NT2/D1 (cell line): ENCODE measurements around the gene TRIM67.

Experiments
- YY1 ChIP-seq: IDR thresholded peaks from 2 replicates; pipeline ENCODE4 v1.6.1; 2011; ENCODE audit not compliant: insufficient read length, insufficient read depth
- ZNF274 ChIP-seq: IDR thresholded peaks from 2 replicates; pipeline ENCODE4 v1.6.1; 2011; ENCODE audit warnings: mild to moderate bottlenecking, low read depth, low read length

DNA sequence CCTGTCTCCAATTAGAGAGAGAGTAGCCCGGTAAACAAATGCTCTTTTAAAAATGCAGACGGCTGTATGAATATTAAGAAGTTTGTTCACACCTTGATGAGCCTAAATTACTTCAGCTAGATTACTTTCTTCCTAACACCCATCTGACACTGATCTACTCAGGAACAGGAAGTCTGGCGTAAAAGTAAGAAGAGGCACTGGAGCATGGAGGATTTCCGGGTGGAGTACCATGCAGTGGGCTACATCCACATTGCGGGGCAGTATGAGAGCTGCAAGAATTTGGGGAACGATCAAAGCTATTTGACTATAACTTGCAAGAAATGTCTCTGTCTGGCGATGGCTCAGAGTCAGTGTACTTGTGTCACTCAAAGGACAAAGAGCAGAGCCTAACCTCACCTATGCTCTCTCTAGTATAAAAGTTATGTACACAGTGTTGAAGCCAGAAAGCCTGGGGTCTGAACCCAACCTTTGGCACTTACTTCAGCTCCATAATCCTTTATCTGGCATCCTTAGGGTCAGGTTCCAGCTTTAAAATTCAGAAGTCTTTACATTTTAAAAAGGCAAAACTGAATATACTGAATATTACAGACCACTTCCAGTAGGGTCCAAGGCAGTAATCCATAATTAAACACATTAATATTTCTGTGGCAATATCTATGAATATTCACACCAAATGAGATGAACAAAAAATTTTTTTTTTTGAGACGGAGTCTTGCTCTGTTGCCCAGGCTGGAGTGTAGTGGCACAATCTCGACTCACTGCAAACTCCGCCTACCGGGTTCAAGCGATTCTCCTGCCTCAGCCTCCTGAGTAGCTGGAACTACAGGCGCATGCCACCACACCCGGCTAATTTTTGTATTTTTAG, 71.2 kb downstream of the TRIM67 start:
- TF ChIP-seq ZNF274 (no peak), YY1 (no peak)
